OCI-LY1 (cell line): ENCODE results near the gene DMTF1.

Source experiments
- CTCF ChIP-seq: fragments of 200-600 bp; sonication (generic), shearing (Covaris generic); IDR thresholded peaks from 2 replicates; pipeline ENCODE4 v1.5.1; 2017; ENCODE audit warnings: mild to moderate bottlenecking, antibody characterized with exemption, low read length, moderate library complexity, mixed read lengths
- EZH2 ChIP-seq: fragments of 200-600 bp; sonication (generic), shearing (Covaris generic); IDR thresholded peaks from 2 replicates; pipeline ENCODE4 v1.8.0; 2017; ENCODE audit warnings: borderline replicate concordance, mixed run types, mild to moderate bottlenecking, antibody characterized with exemption, low read length, moderate library complexity, mixed read lengths

- no peak for TF ChIP-seq EZH2
- no peak for TF ChIP-seq CTCF
Observed at GRCh38 chr7:87129332-87129731, 22.9 kb upstream of the DMTF1 start.
